Measurements from ENCODE around the gene ITPRID1.

- TF ChIP-seq EGR1 (IDR thresholded peaks at IDR 0.05; ENCODE audit: low read depth) (no peak), CTCF (IDR thresholded peaks at IDR 0.05 in 2 of 3, conservative IDR thresholded peaks at IDR 0.05 in 1 of 3; ENCODE audit: borderline replicate concordance in 1 of 3, insufficient read depth in 1 of 3, low read depth in 2 of 3, low read length in 2 of 3) (no peak), FOSL1 (IDR thresholded peaks at IDR 0.05; ENCODE audit: low read depth) (no peak), CEBPB (IDR thresholded peaks at IDR 0.05; ENCODE audit: low read depth) (no peak), SIN3A (IDR thresholded peaks at IDR 0.05; ENCODE audit: low read depth) (no peak), POLR2A (IDR thresholded peaks at IDR 0.05; ENCODE audit: borderline replicate concordance, extremely low read depth, insufficient read depth, insufficient read length) (no peak), EZH2phosphoT487 (IDR thresholded peaks at IDR 0.05; ENCODE audit: borderline replicate concordance) (no peak), ZNF274 (IDR thresholded peaks at IDR 0.05; ENCODE audit: low read depth, low read length) (no peak), JUND (IDR thresholded peaks at IDR 0.05) (no peak), RAD21 (IDR thresholded peaks at IDR 0.05; ENCODE audit: low read depth) (no peak), ELF1 (IDR thresholded peaks at IDR 0.05; ENCODE audit: borderline replicate concordance, low read depth) (no peak)
Measured at GRCh38 chr7:31583526-31583925, 69.6 kb downstream of the ITPRID1 start.

All from HCT116 (cell line).